ENCODE measurements around the gene AKR1C1. TPM values are rescaled to one million over a fixed set of nuclear protein-coding genes. Genes with fewer than 3 reads are reported as not detected.
"Not testable (repeated sequence)": the region's sequence is repeated elsewhere in the genome, so short reads cannot be mapped to it uniquely, and the experiment has no call there.

Gene AKR1C1
- total and polyA plus RNA-seq, 2 of the 4 experiments (the other 2 are of a cell fraction) = 5.0 to 5.4 TPM

- H2AK5ac ChIP-seq (ENCODE audit: low read depth, low read length); dilution Hi-C loops (cut with HindIII; ENCODE audit: low sequenced_read_pairs, unreplicated experiment); DNase-seq; H3K4me1 ChIP-seq (ENCODE audit: control insufficient read depth, insufficient read depth, low read length); H4K8ac ChIP-seq (ENCODE audit: low read depth in 2 of 2, low read length in 2 of 2); H4K5ac ChIP-seq (ENCODE audit: low read depth, low read length); CTCF ChIA-PET; H3K4me2 ChIP-seq (ENCODE audit: low read depth, low read length); H3K14ac ChIP-seq (replicated peaks; ENCODE audit: low read depth, low read length); POLR2A ChIA-PET (ENCODE audit: unreplicated experiment); intact Hi-C loops (cut with micrococcal nuclease); in situ Hi-C loops (cut with MboI; ENCODE audit: low sequenced_read_pairs); H3K4me3 ChIP-seq (ENCODE audit: insufficient read depth, low read depth, low read length); H2BK120ac ChIP-seq (ENCODE audit: low read depth, low read length); H2AK9ac ChIP-seq (replicated peaks; ENCODE audit: low read depth, low read length, poor library complexity); H3K27me3 ChIP-seq (ENCODE audit: control insufficient read depth, insufficient read depth, low read length); H4K20me1 ChIP-seq (ENCODE audit: insufficient read depth, low read length); H2AFZ ChIP-seq (replicated peaks; ENCODE audit: low read length, poor library complexity); H3K27ac ChIP-seq (ENCODE audit: insufficient read depth, low read length); H3K9me3 ChIP-seq (ENCODE audit: control insufficient read depth, insufficient read depth, low read length); H4K91ac ChIP-seq (ENCODE audit: insufficient read depth, low read depth, low read length); ATAC-seq (ENCODE audit: low read depth); H3K9me1 ChIP-seq (ENCODE audit: insufficient read depth, low read length); H2BK5ac ChIP-seq (ENCODE audit: low read depth, low read length, poor library complexity, severe bottlenecking); H3K79me1 ChIP-seq (ENCODE audit: low read depth in 1 of 2, low read length in 2 of 2); H2BK20ac ChIP-seq (ENCODE audit: low read depth, low read length); BruUV-seq (replicated peaks); H3K9ac ChIP-seq (ENCODE audit: low read depth, low read length); H3K23ac ChIP-seq (ENCODE audit: low read depth, low read length); H3K56ac ChIP-seq (ENCODE audit: extremely low read depth, insufficient read depth, low read length); H2BK15ac ChIP-seq (ENCODE audit: low read depth, low read length); H3K4ac ChIP-seq (ENCODE audit: low read depth, low read length); H3K36me3 ChIP-seq (ENCODE audit: control insufficient read depth, insufficient read depth, low read length); H3K18ac ChIP-seq (ENCODE audit: low read depth, low read length): not testable (repeated sequence)
- WGBS, 2 experiments (ENCODE audit: extremely low coverage in 2 of 2, insufficient read length in 1 of 2) = no CpG with 5 or more reads among the region's 3 CpGs
These were observed 4.0 kb downstream of the AKR1C1 start for GRCh38 chr10:4967189-4967588.

GRCh38 chr10:4969289-4969688 is 6.1 kb downstream of the AKR1C1 start:
- H4K20me1 ChIP-seq (ENCODE audit: insufficient read depth, low read length); DNase-seq; H3K9ac ChIP-seq (ENCODE audit: low read depth, low read length); H3K27ac ChIP-seq (ENCODE audit: insufficient read depth, low read length); H2BK5ac ChIP-seq (ENCODE audit: low read depth, low read length, poor library complexity, severe bottlenecking); H2AK9ac ChIP-seq (replicated peaks; ENCODE audit: low read depth, low read length, poor library complexity); BruUV-seq (replicated peaks); POLR2A ChIA-PET (ENCODE audit: unreplicated experiment); H3K18ac ChIP-seq (ENCODE audit: low read depth, low read length); H3K14ac ChIP-seq (replicated peaks; ENCODE audit: low read depth, low read length); H2AK5ac ChIP-seq (ENCODE audit: low read depth, low read length); H2AFZ ChIP-seq (replicated peaks; ENCODE audit: low read length, poor library complexity); H2BK15ac ChIP-seq (ENCODE audit: low read depth, low read length); H3K36me3 ChIP-seq (ENCODE audit: control insufficient read depth, insufficient read depth, low read length); CTCF ChIA-PET; H4K8ac ChIP-seq (ENCODE audit: low read depth in 2 of 2, low read length in 2 of 2); H3K27me3 ChIP-seq (ENCODE audit: control insufficient read depth, insufficient read depth, low read length); H3K4me2 ChIP-seq (ENCODE audit: low read depth, low read length); in situ Hi-C loops (cut with MboI; ENCODE audit: low sequenced_read_pairs); H4K5ac ChIP-seq (ENCODE audit: low read depth, low read length); H2BK120ac ChIP-seq (ENCODE audit: low read depth, low read length); H4K91ac ChIP-seq (ENCODE audit: insufficient read depth, low read depth, low read length); H3K4ac ChIP-seq (ENCODE audit: low read depth, low read length); H3K4me1 ChIP-seq (ENCODE audit: control insufficient read depth, insufficient read depth, low read length); ATAC-seq (ENCODE audit: low read depth); H3K23ac ChIP-seq (ENCODE audit: low read depth, low read length); dilution Hi-C loops (cut with HindIII; ENCODE audit: low sequenced_read_pairs, unreplicated experiment); intact Hi-C loops (cut with micrococcal nuclease); H3K56ac ChIP-seq (ENCODE audit: extremely low read depth, insufficient read depth, low read length); H3K9me3 ChIP-seq (ENCODE audit: control insufficient read depth, insufficient read depth, low read length); H3K9me1 ChIP-seq (ENCODE audit: insufficient read depth, low read length); H2BK20ac ChIP-seq (ENCODE audit: low read depth, low read length); H3K79me1 ChIP-seq (ENCODE audit: low read depth in 1 of 2, low read length in 2 of 2); H3K4me3 ChIP-seq (ENCODE audit: insufficient read depth, low read depth, low read length): not testable (repeated sequence)
- WGBS, 2 experiments (ENCODE audit: extremely low coverage in 2 of 2, insufficient read length in 1 of 2) = 40% methylated on average over 1 of the region's 3 CpGs; no CpG with 5 or more reads in 1 of the 2 experiments

Data from IMR-90 (cell line).